Esophagus squamous epithelium (tissue), 5 donors: ENCODE data around the gene DUSP15. TPM values are rescaled to one million over a fixed set of nuclear protein-coding genes. Genes with fewer than 3 reads are reported as not detected.
A peak's percentile ranks its signal among the peaks of the same experiment; 100 is the strongest.

Source experiments
- DNase-seq: peaks from one replicate; lab custom pipeline; 2025; lab: John Stamatoyannopoulos, UW
- H3K27ac ChIP-seq, 4 donors: fragments of 200-600 bp; sonication (generic); one replicate each; pipeline ENCODE4 v1.5.1; 2016 to 2019; ENCODE audit warnings: mild to moderate bottlenecking in 1 of 4
- H3K27me3 ChIP-seq, 4 donors: fragments of 200-600 bp; sonication (generic); 1 replicate in 3 of 4; 2 replicates in 1 of 4; pipeline versions ENCODE4 v1.5.1 to v1.6.0; 2017 to 2021; ENCODE audit warnings: antibody characterized with exemption in 1 of 4
- H3K36me3 ChIP-seq, 3 donors: fragments of 200-600 bp; sonication (generic); one replicate each; pipeline ENCODE4 v1.5.1; 2016 to 2019
- H3K4me1 ChIP-seq, 3 donors: fragments of 200-600 bp; sonication (generic); one replicate each; pipeline ENCODE4 v1.5.1; 2017 to 2019
- H3K4me3 ChIP-seq, 4 donors: fragments of 200-600 bp; sonication (generic); 1 replicate in 3 of 4; 2 replicates in 1 of 4; pipeline ENCODE4 v1.5.1; 2016 to 2019; ENCODE audit warnings: mild to moderate bottlenecking in 2 of 4, moderate library complexity in 1 of 4
- H3K9me3 ChIP-seq, 3 donors: fragments of 200-600 bp; sonication (generic); one replicate each; pipeline ENCODE4 v1.5.1; 2016 to 2019
- POLR2A ChIP-seq, 4 donors: fragments of 450-650 bp; IDR thresholded peaks; one replicate each; pipeline ENCODE4 v1.6.1; 2017; ENCODE audit warnings: antibody characterized with exemption in 4 of 4, mild to moderate bottlenecking in 4 of 4, moderate library complexity in 3 of 4
- WGBS, 2 donors: methylation state at CpG; one replicate each; pipeline ENCODE4 v1.1.5; 2018; 5-methylcytosine and 5-hydroxymethylcytosine counted together
- intact Hi-C: fragments of 100-400 bp; cut with DNase I; formaldehyde crosslinking; loops from one replicate; pipeline ENCODE4 v1.15.0; 2022
- total RNA-seq, 4 donors: library from RNA; depleted of rRNA; stranded (reverse); fragments of >200 nt; gene quantifications; one replicate each; pipeline ENCODE4 v1.1.0, GENCODE V29; 2016
- TF ChIP-seq, protein P1 (sequence below), 6 experiments: fragments of 450-650 bp in 4 of 6; fragments of 200-600 bp in 2 of 6; sonication (generic) in 2 of 6; IDR thresholded peaks; one replicate each; pipeline ENCODE4 v1.5.1; 2016 to 2019; ENCODE audit warnings: antibody characterized with exemption in 6 of 6, mild to moderate bottlenecking in 4 of 6, moderate library complexity in 4 of 6
- donor health status: DM: yes; HTN: yes; CAD: no.

DUSP15 gene
- total RNA-seq, 4 donors from 2014 or later = 0.32 to 0.44 (median 0.38) TPM

DNA sequence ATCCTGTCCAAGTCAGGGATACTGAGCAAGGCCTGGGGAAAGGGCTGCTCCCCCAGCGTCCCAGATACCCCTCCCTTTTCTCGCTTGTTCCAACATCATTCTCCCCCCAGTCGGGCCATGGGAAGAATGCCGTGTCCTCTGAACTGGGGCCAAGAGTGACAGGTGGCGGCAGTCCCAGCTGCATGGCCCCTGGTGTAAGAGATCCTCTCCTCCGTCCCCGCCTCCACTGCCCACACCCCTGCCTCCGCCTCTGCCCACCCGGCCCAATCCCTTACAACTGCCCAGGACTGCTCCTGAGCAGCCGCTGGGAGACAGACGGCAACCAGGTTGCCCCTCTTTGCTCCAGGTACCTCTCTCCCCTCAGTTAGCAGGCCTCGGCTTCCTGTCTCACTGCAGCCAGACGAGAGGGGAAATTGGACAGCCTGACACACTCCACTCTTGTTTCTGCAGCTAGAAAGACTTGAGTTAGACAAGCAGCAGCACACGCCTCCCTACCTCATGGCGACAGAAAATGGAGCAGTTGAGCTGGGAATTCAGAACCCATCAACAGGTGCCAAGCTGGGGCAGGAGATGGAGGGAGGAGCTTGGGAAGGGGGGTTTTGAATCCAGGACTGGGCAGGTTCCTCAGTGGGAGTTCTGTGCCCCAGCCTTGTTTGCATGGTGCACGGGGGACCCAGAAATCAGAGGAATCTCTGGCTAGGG lies 51.1 kb downstream of the DUSP15 start, which contains the start of gene MYLK2:
Gene MYLK2, plus strand, starts transcription at position 274 of the 702 bp plus-strand sequence. Its CDS starts 225 bp downstream, at position 499.
- peaks cover 7 to 22% (median 9%) of the 10 kb centered on the region in 3 donors for H3K4me1 ChIP-seq
- no peaks in the 10 kb centered on the region for H3K9me3 ChIP-seq
- 55 to 69% methylated on average over 9 to 10 of the region's 16 CpGs for WGBS, 2 donors
- DNase-seq = no peak
- H3K36me3 ChIP-seq = no peaks in the 10 kb centered on the region
- TF ChIP-seq POLR2A (IDR thresholded peaks at IDR 0.05) = no peak
- TF ChIP-seq, protein P1, sequence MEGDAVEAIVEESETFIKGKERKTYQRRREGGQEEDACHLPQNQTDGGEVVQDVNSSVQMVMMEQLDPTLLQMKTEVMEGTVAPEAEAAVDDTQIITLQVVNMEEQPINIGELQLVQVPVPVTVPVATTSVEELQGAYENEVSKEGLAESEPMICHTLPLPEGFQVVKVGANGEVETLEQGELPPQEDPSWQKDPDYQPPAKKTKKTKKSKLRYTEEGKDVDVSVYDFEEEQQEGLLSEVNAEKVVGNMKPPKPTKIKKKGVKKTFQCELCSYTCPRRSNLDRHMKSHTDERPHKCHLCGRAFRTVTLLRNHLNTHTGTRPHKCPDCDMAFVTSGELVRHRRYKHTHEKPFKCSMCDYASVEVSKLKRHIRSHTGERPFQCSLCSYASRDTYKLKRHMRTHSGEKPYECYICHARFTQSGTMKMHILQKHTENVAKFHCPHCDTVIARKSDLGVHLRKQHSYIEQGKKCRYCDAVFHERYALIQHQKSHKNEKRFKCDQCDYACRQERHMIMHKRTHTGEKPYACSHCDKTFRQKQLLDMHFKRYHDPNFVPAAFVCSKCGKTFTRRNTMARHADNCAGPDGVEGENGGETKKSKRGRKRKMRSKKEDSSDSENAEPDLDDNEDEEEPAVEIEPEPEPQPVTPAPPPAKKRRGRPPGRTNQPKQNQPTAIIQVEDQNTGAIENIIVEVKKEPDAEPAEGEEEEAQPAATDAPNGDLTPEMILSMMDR (IDR thresholded peaks at IDR 0.05) = no peak
- no peak within 1 kb of the TSS for H3K27ac ChIP-seq
- H3K4me3 ChIP-seq = no peak within 1 kb of the TSS
- intact Hi-C loops = no loop called here
- H3K27me3 ChIP-seq = peaks cover 0 to 7% (median 0%) of the 10 kb centered on the region in 4 donors

DNA sequence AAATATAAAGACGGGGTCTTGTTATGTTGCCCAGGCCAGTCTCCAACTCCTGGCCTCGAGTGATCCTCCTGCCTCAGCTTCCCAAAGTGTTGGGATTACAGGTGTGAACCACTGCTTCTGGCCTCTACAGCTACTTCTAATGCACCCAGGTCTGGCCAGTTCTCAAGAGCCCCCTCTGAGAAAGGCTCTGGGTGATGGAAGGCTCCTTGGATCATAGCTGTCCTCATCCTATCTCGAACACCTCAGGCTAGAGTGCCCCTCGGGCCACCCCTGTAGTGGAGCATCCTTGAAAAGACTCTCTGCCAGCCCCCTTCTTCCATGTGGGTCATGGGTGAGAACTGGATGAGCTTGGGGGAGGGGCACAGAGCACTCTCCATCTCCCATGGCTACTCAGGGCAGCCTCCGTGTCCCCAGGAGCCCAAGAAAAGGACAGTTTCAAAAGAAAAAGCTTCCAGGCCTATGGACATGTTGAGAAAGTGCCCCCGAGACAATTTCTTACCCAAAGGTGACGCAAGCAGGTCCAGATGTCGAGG lies 51.9 kb downstream of the DUSP15 start:
- Histone ChIP-seq H3K4me1 (peaks cover 7 to 22% (median 9%) of the 10 kb centered on the region in 3 donors), H3K36me3 (no peaks in the 10 kb centered on the region), H3K27ac (no peak overlapping the region), H3K4me3 (no peak overlapping the region), H3K27me3 (peaks cover 0 to 7% (median 0%) of the 10 kb centered on the region in 4 donors), H3K9me3 (no peaks in the 10 kb centered on the region)
- intact Hi-C loops = no loop called here
- WGBS, 2 donors = 70 to 86% methylated on average over 2 to 5 of the region's 8 CpGs
- TF ChIP-seq, protein P1 (IDR thresholded peaks at IDR 0.05) = no peak
- no peak for TF ChIP-seq POLR2A (IDR thresholded peaks at IDR 0.05)
- DNase-seq = no peak

DNA sequence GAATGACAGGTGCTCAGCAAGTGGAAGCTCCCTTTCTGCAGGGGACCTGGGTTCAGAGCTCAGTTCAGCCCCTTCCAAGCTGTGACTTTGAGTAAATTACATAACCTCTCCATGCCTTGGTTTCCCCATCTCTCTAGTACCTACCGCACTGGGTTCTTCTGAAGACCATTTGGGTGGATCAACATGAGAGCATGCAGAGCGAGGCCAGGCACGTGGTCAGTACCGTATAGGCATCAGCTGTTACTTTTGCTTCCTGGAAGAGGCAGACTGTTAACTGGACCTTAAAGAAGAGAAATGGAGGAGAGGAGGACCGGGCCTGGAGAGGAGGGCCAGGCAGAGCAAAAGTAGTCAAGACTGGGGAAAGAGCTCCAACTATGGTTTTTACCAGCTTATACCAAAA lies 52.9 kb downstream of the DUSP15 start:
- H3K9me3 ChIP-seq = no peaks in the 10 kb centered on the region
- no peak for DNase-seq
- intact Hi-C loops = no loop called here
- H3K4me1 ChIP-seq = peaks cover under 1 to 12% (median under 1%) of the 10 kb centered on the region in 3 donors
- 71 to 85% methylated on average over 3 to 5 of the region's 5 CpGs for WGBS, 2 donors
- H3K36me3 ChIP-seq = no peaks in the 10 kb centered on the region
- TF ChIP-seq, protein P1 (IDR thresholded peaks at IDR 0.05) = no peak
- TF ChIP-seq POLR2A (IDR thresholded peaks at IDR 0.05) = no peak
- H3K4me3 ChIP-seq = no peak overlapping the region
- no peak overlapping the region for H3K27ac ChIP-seq
- H3K27me3 ChIP-seq = peaks cover 0 to 7% (median 0%) of the 10 kb centered on the region in 4 donors

DNA sequence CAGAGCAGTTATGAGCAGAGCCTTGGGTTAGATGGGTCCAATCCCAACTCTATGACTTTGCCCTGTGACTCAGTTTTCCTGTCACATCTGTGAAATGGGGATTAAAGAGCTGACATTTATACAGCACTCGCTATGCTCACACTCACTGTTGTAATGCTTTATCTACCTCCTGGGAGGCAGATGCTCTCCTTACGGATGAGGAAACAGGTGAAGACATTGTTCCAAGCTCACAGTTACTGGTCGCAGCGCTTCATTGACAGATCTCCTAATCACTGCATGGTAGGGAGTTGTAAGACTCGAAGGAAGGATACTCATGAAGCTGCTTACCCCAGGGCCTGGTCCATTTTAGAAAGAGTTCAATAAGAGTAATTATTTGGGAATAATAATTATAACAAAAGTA lies 54.1 kb downstream of the DUSP15 start:
- Histone ChIP-seq H3K4me1 (peaks cover 0 to 15% (median 2%) of the 10 kb centered on the region in 3 donors), H3K27me3 (peaks cover 0 to 4% (median 0%) of the 10 kb centered on the region in 4 donors), H3K36me3 (no peaks in the 10 kb centered on the region), H3K4me3 (no peak overlapping the region), H3K9me3 (no peaks in the 10 kb centered on the region), H3K27ac (peak overlapping the region in 1 of 4 donors; percentile 28)
- TF ChIP-seq, protein P1 (IDR thresholded peaks at IDR 0.05) = no peak
- TF ChIP-seq POLR2A (IDR thresholded peaks at IDR 0.05) = no peak
- WGBS, 2 donors = 84 to 85% methylated on average over 5 of the region's 5 CpGs
- DNase-seq = no peak
- intact Hi-C loops = no loop called here
